ENCODE measurements around the gene PLCG2.

The PLCG2 gene

GRCh38 chr16:81778861-81779535 is at the start of gene PLCG2:
Gene PLCG2 (plus strand): TSS chr16:81779291. CDS start chr16:81785990, 6,699 bp downstream.
- ChIA-PET POLR2A (interaction anchor here (0.6 kb wide), 2 partner anchors 17 to 37 kb away, joined by 3 read pairs; no protein-coding TSS in a partner anchor), CTCF (interaction anchor here (1.3 kb wide), 1 partner anchor 95 kb away, joined by 6 read pairs; no protein-coding TSS in a partner anchor)
- TF ChIP-seq LEF1 (IDR thresholded peaks at IDR 0.05; ENCODE audit: borderline replicate concordance) (0 out of 2 replicates have a peak, but pooled peaks have one; percentile 36), FOXM1 (IDR thresholded peaks at IDR 0.05; ENCODE audit: borderline replicate concordance) (0 out of 2 replicates have a peak, but pooled peaks have one; percentile 20), SP1 (IDR thresholded peaks at IDR 0.05) (no peak)
- peak; percentile 84 for DNase-seq (ENCODE audit: extremely low spot score)

- CTCF ChIA-PET = interaction anchor here (0.6 to 1.9 kb wide), 7 partner anchors 12 to 553 kb away, joined by 3 to 5 read pairs (median 3); no protein-coding TSS in a partner anchor
- peak; percentile 54 for DNase-seq (ENCODE audit: extremely low spot score)
- POLR2A ChIA-PET = interaction anchor here (0.8 kb wide), 1 partner anchor 313 kb away, joined by 3 read pairs; no protein-coding TSS in a partner anchor
- TF ChIP-seq ZNF384 (IDR thresholded peaks at IDR 0.05) = peak; percentile 81
- no peak for TF ChIP-seq CTBP1 (IDR thresholded peaks at IDR 0.05; ENCODE audit: borderline replicate concordance)
- TF ChIP-seq L3MBTL2 (conservative IDR thresholded peaks at IDR 0.05) = no peak
- TF ChIP-seq, protein P1, sequence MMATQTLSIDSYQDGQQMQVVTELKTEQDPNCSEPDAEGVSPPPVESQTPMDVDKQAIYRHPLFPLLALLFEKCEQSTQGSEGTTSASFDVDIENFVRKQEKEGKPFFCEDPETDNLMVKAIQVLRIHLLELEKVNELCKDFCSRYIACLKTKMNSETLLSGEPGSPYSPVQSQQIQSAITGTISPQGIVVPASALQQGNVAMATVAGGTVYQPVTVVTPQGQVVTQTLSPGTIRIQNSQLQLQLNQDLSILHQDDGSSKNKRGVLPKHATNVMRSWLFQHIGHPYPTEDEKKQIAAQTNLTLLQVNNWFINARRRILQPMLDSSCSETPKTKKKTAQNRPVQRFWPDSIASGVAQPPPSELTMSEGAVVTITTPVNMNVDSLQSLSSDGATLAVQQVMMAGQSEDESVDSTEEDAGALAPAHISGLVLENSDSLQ (IDR thresholded peaks at IDR 0.05) = no peak
- no peak for TF ChIP-seq HDGF (IDR thresholded peaks at IDR 0.05; ENCODE audit: borderline replicate concordance)
- no peak for TF ChIP-seq FOXK2 (IDR thresholded peaks at IDR 0.05)
- no peak for TF ChIP-seq SP1 (IDR thresholded peaks at IDR 0.05)
These were observed 49.6 kb upstream of the PLCG2 start for GRCh38 chr16:81729451-81729850.

DNA sequence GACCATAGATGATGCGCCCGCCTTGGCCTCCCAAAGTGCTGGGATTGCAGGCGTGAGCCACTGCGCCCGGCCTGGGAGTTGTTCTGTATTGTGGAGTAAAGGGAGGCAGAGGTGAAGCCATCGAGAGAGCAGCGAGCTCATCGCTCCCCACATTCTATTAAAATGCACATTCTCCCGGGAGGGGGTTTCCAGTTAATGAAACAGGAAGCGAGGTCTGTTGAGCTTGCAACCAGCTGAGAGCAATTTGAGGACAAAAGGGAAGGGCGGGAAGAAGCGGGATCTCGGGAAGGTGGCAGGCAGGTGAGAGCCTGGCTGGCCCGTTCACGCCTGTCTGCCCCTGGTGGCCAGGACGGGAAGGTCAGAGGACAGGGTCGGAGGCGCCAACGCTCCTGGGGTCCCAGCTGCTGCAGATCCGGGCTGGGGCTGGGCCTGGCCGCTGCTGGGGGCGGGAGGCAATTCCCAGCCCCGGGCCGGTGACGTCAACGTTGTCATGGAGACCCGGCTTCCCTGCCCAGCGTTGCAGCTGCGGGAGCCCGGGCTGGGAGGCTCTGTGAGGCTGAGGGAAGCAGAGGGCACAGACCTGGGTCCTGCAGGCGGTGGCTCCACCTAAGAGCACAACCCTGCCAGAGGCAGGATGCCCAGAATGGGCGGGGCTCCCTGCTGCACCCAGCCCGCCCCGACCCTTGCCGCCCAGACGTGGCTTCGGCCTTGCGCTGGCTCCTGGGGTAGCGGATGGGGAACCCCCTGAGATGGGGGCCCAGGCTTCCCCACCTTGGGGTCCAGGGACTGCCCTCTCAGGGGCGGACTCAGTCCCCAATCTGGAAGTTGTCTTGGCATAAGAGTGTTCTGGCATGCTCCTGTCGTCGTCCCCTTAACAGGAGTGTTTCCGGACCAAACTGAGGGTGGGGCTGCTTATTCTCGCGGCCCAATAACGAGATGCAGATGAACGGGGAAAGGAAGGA is 48.7 kb upstream of the PLCG2 start:
- ChIA-PET CTCF (interaction anchor here (0.6 to 1.9 kb wide), 7 partner anchors 11 to 554 kb away, joined by 3 to 5 read pairs (median 3); no protein-coding TSS in a partner anchor), POLR2A (interaction anchor here (0.6 to 0.8 kb wide), 2 partner anchors 63 to 314 kb away, joined by 3 read pairs; no protein-coding TSS in a partner anchor)
- TF ChIP-seq ARNT (IDR thresholded peaks at IDR 0.05) (no peak), ZNF384 (IDR thresholded peaks at IDR 0.05) (no peak), L3MBTL2 (conservative IDR thresholded peaks at IDR 0.05) (peak; percentile 84)
- peak; percentile 84 for DNase-seq (ENCODE audit: extremely low spot score)

- POLR2A ChIA-PET = no interaction called here
- no peak for TF ChIP-seq FOXK2 (IDR thresholded peaks at IDR 0.05)
- no peak for TF ChIP-seq LEF1 (IDR thresholded peaks at IDR 0.05; ENCODE audit: borderline replicate concordance)
- no peak for TF ChIP-seq SP1 (IDR thresholded peaks at IDR 0.05)
- no peak for DNase-seq (ENCODE audit: extremely low spot score)
- CTCF ChIA-PET = no interaction called here
These were observed 47.4 kb upstream of the PLCG2 start for GRCh38 chr16:81731649-81732048.

- ChIA-PET POLR2A (no interaction called here), CTCF (interaction anchor here (0.6 kb wide), 1 partner anchor 15 kb away, joined by 6 read pairs; no protein-coding TSS in a partner anchor)
- TF ChIP-seq, protein P1 (IDR thresholded peaks at IDR 0.05) = no peak
- TF ChIP-seq L3MBTL2 (conservative IDR thresholded peaks at IDR 0.05) (no peak), FOXK2 (IDR thresholded peaks at IDR 0.05) (no peak), FOXM1 (IDR thresholded peaks at IDR 0.05; ENCODE audit: borderline replicate concordance) (no peak)
- DNase-seq (ENCODE audit: extremely low spot score) = no peak
These were observed 46.4 kb upstream of the PLCG2 start for GRCh38 chr16:81732699-81733098.

GRCh38 chr16:81733295-81733694 is 45.8 kb upstream of the PLCG2 start:
- ChIA-PET CTCF (interaction anchor here (0.6 kb wide), 1 partner anchor 16 kb away, joined by 6 read pairs; no protein-coding TSS in a partner anchor), POLR2A (no interaction called here)
- no peak for DNase-seq (ENCODE audit: extremely low spot score)
- TF ChIP-seq ARNT (IDR thresholded peaks at IDR 0.05) (no peak), HDGF (IDR thresholded peaks at IDR 0.05; ENCODE audit: borderline replicate concordance) (no peak), SUZ12 (IDR thresholded peaks at IDR 0.05) (no peak), L3MBTL2 (conservative IDR thresholded peaks at IDR 0.05) (no peak), ELF4 (IDR thresholded peaks at IDR 0.05) (no peak), ZNF384 (IDR thresholded peaks at IDR 0.05) (no peak), CTBP1 (IDR thresholded peaks at IDR 0.05; ENCODE audit: borderline replicate concordance) (no peak), FOXA1 (IDR thresholded peaks at IDR 0.05) (no peak)
- TF ChIP-seq, protein P1 (IDR thresholded peaks at IDR 0.05) = no peak
